ENCODE results near the gene VAC14. TPM values are rescaled to one million over a fixed set of nuclear protein-coding genes. Genes with fewer than 3 reads are reported as not detected.

Gene VAC14
- total and polyA plus RNA-seq, 2 experiments from 2014 or later = 42.3 to 77.7 TPM

- no peak within 1 kb of the TSS for H3K27ac Mint-ChIP-seq
- H3K27ac ChIP-seq (ENCODE audit: low read depth) = peak within 1 kb of the TSS; percentile 45; the same call in 1 of the 2 replicates
- no peaks in the 10 kb centered on the region for H3K79me2 ChIP-seq (replicated peaks; ENCODE audit: insufficient read depth)
- H3K4me1 Mint-ChIP-seq = peaks cover 29% of the 10 kb centered on the region
- H3K4me2 ChIP-seq = peak within 1 kb of the TSS; percentile 96
- H3K4me3 Mint-ChIP-seq = peak within 1 kb of the TSS; percentile 75
- H3K27me3 Mint-ChIP-seq (ENCODE audit: insufficient read depth, low read depth, poor library complexity) = peaks cover 23% of the 10 kb centered on the region
- H3F3A ChIP-seq (replicated peaks; ENCODE audit: low read depth) = peaks cover 22% of the 10 kb centered on the region; the same call in 1 of the 2 replicates
- H3K4me1 ChIP-seq (ENCODE audit: insufficient read depth) = peaks cover 10% of the 10 kb centered on the region; the same call in 1 of the 2 replicates
- no peak within 1 kb of the TSS for H2AFZ ChIP-seq
- peak; percentile 54 for ATAC-seq
- H3K36me3 ChIP-seq (ENCODE audit: insufficient read depth) = no peaks in the 10 kb centered on the region
- no peaks in the 10 kb centered on the region for H3K9me2 ChIP-seq (ENCODE audit: insufficient read depth)
- no peaks in the 10 kb centered on the region; the same call in 2 of the 3 replicates for H3K9me3 Mint-ChIP-seq
- peaks cover 8% of the 10 kb centered on the region for H3K27me3 ChIP-seq (ENCODE audit: insufficient read depth)
- peaks cover 4% of the 10 kb centered on the region for H4K20me1 ChIP-seq (replicated peaks; ENCODE audit: insufficient read depth)
- peak; percentile 92 for DNase-seq (ENCODE audit: low spot score)
- H3K4me3 ChIP-seq = peak within 1 kb of the TSS; percentile 69
- TF ChIP-seq EZH2 (IDR thresholded peaks at IDR 0.05; ENCODE audit: low read depth, unreplicated experiment) (no peak), CREB1 (CRISPR knock-in tag; IDR thresholded peaks at IDR 0.05; ENCODE audit: low read depth) (no peak), ZNF114 (CRISPR knock-in tag; IDR thresholded peaks at IDR 0.05) (no peak), EZH2phosphoT487 (IDR thresholded peaks at IDR 0.05; ENCODE audit: unreplicated experiment) (no peak), ZNF462 (CRISPR knock-in tag; IDR thresholded peaks at IDR 0.05) (no peak), CTCF (conservative IDR thresholded peaks at IDR 0.05; ENCODE audit: low read depth in 2 of 2) (no peak), STAT1 (IDR thresholded peaks at IDR 0.05; ENCODE audit: unreplicated experiment) (no peak), ZNF331 (CRISPR knock-in tag; IDR thresholded peaks at IDR 0.05; ENCODE audit: low read depth) (no peak), REST (IDR thresholded peaks at IDR 0.05; ENCODE audit: unreplicated experiment) (no peak), JUNB (IDR thresholded peaks at IDR 0.05; ENCODE audit: unreplicated experiment) (no peak), NANOG (IDR thresholded peaks at IDR 0.05; ENCODE audit: borderline replicate concordance) (no peak), POLR2AphosphoS5 (IDR thresholded peaks at IDR 0.05; ENCODE audit: low read depth) (no peak; the same call in 1 of the 2 replicates), ETS1 (IDR thresholded peaks at IDR 0.05) (no peak)
- no peaks in the 10 kb centered on the region; the same call in 2 of the 3 replicates for H3K36me3 Mint-ChIP-seq (ENCODE audit: low read depth)
Observed at GRCh38 chr16:70685938-70686375, 115.0 kb downstream of the VAC14 start, which contains the start of gene MTSS2. TSS of gene MTSS2 (minus strand) at chr16:70686053. CDS start at chr16:70685791, 262 bp downstream.

Measured in GM23338 (cell line).